Measurements from ENCODE around the gene HEG1. TPM values are rescaled to one million over a fixed set of nuclear protein-coding genes. Genes with fewer than 3 reads are reported as not detected.
"Not testable (repeated sequence)": the region's sequence is repeated elsewhere in the genome, so short reads cannot be mapped to it uniquely, and the experiment has no call there.

HEG1 gene
- total RNA-seq, 1 donor from 2014 or later = 25.1 TPM

GRCh38 chr3:125083776-125084175, 28.0 kb upstream of the HEG1 start:
- Histone ChIP-seq H3K27ac (ENCODE audit: low read depth, low read length) (no peak overlapping the region), H3K4me3 (ENCODE audit: low read length in 3 of 3) (no peak overlapping the region), H3K27me3 (ENCODE audit: control insufficient read depth in 3 of 3, insufficient read depth in 3 of 3, low read length in 3 of 3) (no peaks in the 10 kb centered on the region), H3K9ac (ENCODE audit: low read depth in 1 of 3, low read length in 3 of 3) (no peak overlapping the region), H3K36me3 (ENCODE audit: control insufficient read depth in 3 of 3, insufficient read depth in 3 of 3, low read length in 3 of 3) (no peaks in the 10 kb centered on the region), H3K4me1 (ENCODE audit: control insufficient read depth in 3 of 3, insufficient read depth in 3 of 3, low read length in 3 of 3) (peaks cover 5 to 20% (median 12%) of the 10 kb centered on the region in 3 donors), H3K9me3 (ENCODE audit: control insufficient read depth in 3 of 3, low read length in 3 of 3) (no peaks in the 10 kb centered on the region)

- H3K4me3 ChIP-seq (ENCODE audit: low read length in 3 of 3); H3K27me3 ChIP-seq (ENCODE audit: control insufficient read depth in 3 of 3, insufficient read depth in 3 of 3, low read length in 3 of 3); H3K9me3 ChIP-seq (ENCODE audit: control insufficient read depth in 3 of 3, low read length in 3 of 3); H3K36me3 ChIP-seq (ENCODE audit: control insufficient read depth in 3 of 3, insufficient read depth in 3 of 3, low read length in 3 of 3); H3K27ac ChIP-seq (ENCODE audit: low read depth, low read length); H3K9ac ChIP-seq (ENCODE audit: low read depth in 1 of 3, low read length in 3 of 3): not testable (repeated sequence)
- H3K4me1 ChIP-seq (ENCODE audit: control insufficient read depth in 3 of 3, insufficient read depth in 3 of 3, low read length in 3 of 3) = peaks cover 3 to 14% (median 6%) of the 10 kb centered on the region in 3 donors
Measured at GRCh38 chr3:125082339-125082738, 26.5 kb upstream of the HEG1 start.

GRCh38 chr3:125080077-125080476, 24.3 kb upstream of the HEG1 start:
- no peak overlapping the region for H3K27ac ChIP-seq (ENCODE audit: low read depth, low read length)
- H3K4me3 ChIP-seq (ENCODE audit: low read length in 3 of 3) = no peak overlapping the region
- H3K36me3 ChIP-seq (ENCODE audit: control insufficient read depth in 3 of 3, insufficient read depth in 3 of 3, low read length in 3 of 3) = no peaks in the 10 kb centered on the region
- H3K4me1 ChIP-seq (ENCODE audit: control insufficient read depth in 3 of 3, insufficient read depth in 3 of 3, low read length in 3 of 3) = peaks cover 3 to 14% (median 6%) of the 10 kb centered on the region in 3 donors
- no peaks in the 10 kb centered on the region for H3K27me3 ChIP-seq (ENCODE audit: control insufficient read depth in 3 of 3, insufficient read depth in 3 of 3, low read length in 3 of 3)
- no peaks in the 10 kb centered on the region for H3K9me3 ChIP-seq (ENCODE audit: control insufficient read depth in 3 of 3, low read length in 3 of 3)
- no peak overlapping the region for H3K9ac ChIP-seq (ENCODE audit: low read depth in 1 of 3, low read length in 3 of 3)

- no peaks in the 10 kb centered on the region for H3K27me3 ChIP-seq (ENCODE audit: control insufficient read depth in 3 of 3, insufficient read depth in 3 of 3, low read length in 3 of 3)
- H3K4me1 ChIP-seq (ENCODE audit: control insufficient read depth in 3 of 3, insufficient read depth in 3 of 3, low read length in 3 of 3) = peaks cover 3 to 14% (median 6%) of the 10 kb centered on the region in 3 donors
- no peak overlapping the region for H3K27ac ChIP-seq (ENCODE audit: low read depth, low read length)
- no peak overlapping the region for H3K9ac ChIP-seq (ENCODE audit: low read depth in 1 of 3, low read length in 3 of 3)
- H3K36me3 ChIP-seq (ENCODE audit: control insufficient read depth in 3 of 3, insufficient read depth in 3 of 3, low read length in 3 of 3) = no peaks in the 10 kb centered on the region
- no peaks in the 10 kb centered on the region for H3K9me3 ChIP-seq (ENCODE audit: control insufficient read depth in 3 of 3, low read length in 3 of 3)
- no peak overlapping the region for H3K4me3 ChIP-seq (ENCODE audit: low read length in 3 of 3)
Measured at GRCh38 chr3:125079675-125080045, 23.9 kb upstream of the HEG1 start.

- Histone ChIP-seq H3K9me3 (ENCODE audit: control insufficient read depth in 3 of 3, low read length in 3 of 3) (no peaks in the 10 kb centered on the region), H3K27me3 (ENCODE audit: control insufficient read depth in 3 of 3, insufficient read depth in 3 of 3, low read length in 3 of 3) (no peaks in the 10 kb centered on the region), H3K36me3 (ENCODE audit: control insufficient read depth in 3 of 3, insufficient read depth in 3 of 3, low read length in 3 of 3) (no peaks in the 10 kb centered on the region), H3K4me3 (ENCODE audit: low read length in 3 of 3) (no peak overlapping the region), H3K27ac (ENCODE audit: low read depth, low read length) (no peak overlapping the region), H3K4me1 (ENCODE audit: control insufficient read depth in 3 of 3, insufficient read depth in 3 of 3, low read length in 3 of 3) (peaks cover 3 to 14% (median 6%) of the 10 kb centered on the region in 3 donors), H3K9ac (ENCODE audit: low read depth in 1 of 3, low read length in 3 of 3) (no peak overlapping the region)
Measured at GRCh38 chr3:125078951-125079674, 23.3 kb upstream of the HEG1 start.

GRCh38 chr3:125077864-125078263, 22.1 kb upstream of the HEG1 start:
- Histone ChIP-seq H3K27ac (ENCODE audit: low read depth, low read length) (no peak overlapping the region), H3K36me3 (ENCODE audit: control insufficient read depth in 3 of 3, insufficient read depth in 3 of 3, low read length in 3 of 3) (no peaks in the 10 kb centered on the region), H3K4me3 (ENCODE audit: low read length in 3 of 3) (no peak overlapping the region), H3K9me3 (ENCODE audit: control insufficient read depth in 3 of 3, low read length in 3 of 3) (no peaks in the 10 kb centered on the region), H3K9ac (ENCODE audit: low read depth in 1 of 3, low read length in 3 of 3) (no peak overlapping the region), H3K27me3 (ENCODE audit: control insufficient read depth in 3 of 3, insufficient read depth in 3 of 3, low read length in 3 of 3) (no peaks in the 10 kb centered on the region), H3K4me1 (ENCODE audit: control insufficient read depth in 3 of 3, insufficient read depth in 3 of 3, low read length in 3 of 3) (peaks cover 3 to 14% (median 6%) of the 10 kb centered on the region in 3 donors)

GRCh38 chr3:125076464-125076863, 20.7 kb upstream of the HEG1 start:
- Histone ChIP-seq H3K9ac (ENCODE audit: low read depth in 1 of 3, low read length in 3 of 3) (no peak overlapping the region), H3K27me3 (ENCODE audit: control insufficient read depth in 3 of 3, insufficient read depth in 3 of 3, low read length in 3 of 3) (no peaks in the 10 kb centered on the region), H3K4me1 (ENCODE audit: control insufficient read depth in 3 of 3, insufficient read depth in 3 of 3, low read length in 3 of 3) (peaks cover 3 to 18% (median 6%) of the 10 kb centered on the region in 3 donors), H3K27ac (ENCODE audit: low read depth, low read length) (no peak overlapping the region), H3K9me3 (ENCODE audit: control insufficient read depth in 3 of 3, low read length in 3 of 3) (no peaks in the 10 kb centered on the region), H3K4me3 (ENCODE audit: low read length in 3 of 3) (no peak overlapping the region), H3K36me3 (ENCODE audit: control insufficient read depth in 3 of 3, insufficient read depth in 3 of 3, low read length in 3 of 3) (no peaks in the 10 kb centered on the region)

GRCh38 chr3:125075738-125076137, 19.9 kb upstream of the HEG1 start:
- Histone ChIP-seq H3K4me3 (ENCODE audit: low read length in 3 of 3) (no peak overlapping the region), H3K36me3 (ENCODE audit: control insufficient read depth in 3 of 3, insufficient read depth in 3 of 3, low read length in 3 of 3) (no peaks in the 10 kb centered on the region), H3K27me3 (ENCODE audit: control insufficient read depth in 3 of 3, insufficient read depth in 3 of 3, low read length in 3 of 3) (no peaks in the 10 kb centered on the region), H3K27ac (ENCODE audit: low read depth, low read length) (no peak overlapping the region), H3K9ac (ENCODE audit: low read depth in 1 of 3, low read length in 3 of 3) (no peak overlapping the region), H3K4me1 (ENCODE audit: control insufficient read depth in 3 of 3, insufficient read depth in 3 of 3, low read length in 3 of 3) (peaks cover 3 to 18% (median 6%) of the 10 kb centered on the region in 3 donors), H3K9me3 (ENCODE audit: control insufficient read depth in 3 of 3, low read length in 3 of 3) (no peaks in the 10 kb centered on the region)

GRCh38 chr3:125073390-125073905, 17.7 kb upstream of the HEG1 start:
- Histone ChIP-seq H3K4me3 (ENCODE audit: low read length in 3 of 3) (no peak overlapping the region), H3K36me3 (ENCODE audit: control insufficient read depth in 3 of 3, insufficient read depth in 3 of 3, low read length in 3 of 3) (no peaks in the 10 kb centered on the region), H3K27ac (ENCODE audit: low read depth, low read length) (no peak overlapping the region), H3K9ac (ENCODE audit: low read depth in 1 of 3, low read length in 3 of 3) (no peak overlapping the region), H3K9me3 (ENCODE audit: control insufficient read depth in 3 of 3, low read length in 3 of 3) (no peaks in the 10 kb centered on the region), H3K4me1 (ENCODE audit: control insufficient read depth in 3 of 3, insufficient read depth in 3 of 3, low read length in 3 of 3) (peaks cover 0 to 4% (median 0%) of the 10 kb centered on the region in 3 donors), H3K27me3 (ENCODE audit: control insufficient read depth in 3 of 3, insufficient read depth in 3 of 3, low read length in 3 of 3) (no peaks in the 10 kb centered on the region)

- Histone ChIP-seq H3K36me3 (ENCODE audit: control insufficient read depth in 3 of 3, insufficient read depth in 3 of 3, low read length in 3 of 3) (no peaks in the 10 kb centered on the region), H3K9ac (ENCODE audit: low read depth in 1 of 3, low read length in 3 of 3) (no peak overlapping the region), H3K27ac (ENCODE audit: low read depth, low read length) (no peak overlapping the region), H3K27me3 (ENCODE audit: control insufficient read depth in 3 of 3, insufficient read depth in 3 of 3, low read length in 3 of 3) (no peaks in the 10 kb centered on the region), H3K4me1 (ENCODE audit: control insufficient read depth in 3 of 3, insufficient read depth in 3 of 3, low read length in 3 of 3) (peaks cover 0 to 4% (median 0%) of the 10 kb centered on the region in 3 donors), H3K9me3 (ENCODE audit: control insufficient read depth in 3 of 3, low read length in 3 of 3) (no peaks in the 10 kb centered on the region), H3K4me3 (ENCODE audit: low read length in 3 of 3) (no peak overlapping the region)
Measured at GRCh38 chr3:125072749-125073389, 17.1 kb upstream of the HEG1 start.

All from skeletal muscle tissue (tissue), 4 donors.